ENCODE measurements around the gene RAMAC.

RAMAC gene

GRCh38 chr15:83036253-83036652, 50.2 kb downstream of the RAMAC start:
- Histone ChIP-seq H3K27me3 (ENCODE audit: control insufficient read depth, insufficient read depth, low read length) (no peaks in the 10 kb centered on the region), H3K79me2 (peaks cover 10% of the 10 kb centered on the region), H3K4me1 (no peaks in the 10 kb centered on the region), H3K4me3 (ENCODE audit: low read depth, low read length) (no peak overlapping the region), H3K27ac (no peak overlapping the region), H3K36me3 (ENCODE audit: control insufficient read depth, insufficient read depth, low read length) (no peaks in the 10 kb centered on the region), H3K9me3 (ENCODE audit: control insufficient read depth, low read length) (no peaks in the 10 kb centered on the region), H3K9ac (no peak overlapping the region), H3K4me2 (ENCODE audit: low read length) (no peak overlapping the region), H2AFZ (no peak overlapping the region)
- TF ChIP-seq, protein P1, sequence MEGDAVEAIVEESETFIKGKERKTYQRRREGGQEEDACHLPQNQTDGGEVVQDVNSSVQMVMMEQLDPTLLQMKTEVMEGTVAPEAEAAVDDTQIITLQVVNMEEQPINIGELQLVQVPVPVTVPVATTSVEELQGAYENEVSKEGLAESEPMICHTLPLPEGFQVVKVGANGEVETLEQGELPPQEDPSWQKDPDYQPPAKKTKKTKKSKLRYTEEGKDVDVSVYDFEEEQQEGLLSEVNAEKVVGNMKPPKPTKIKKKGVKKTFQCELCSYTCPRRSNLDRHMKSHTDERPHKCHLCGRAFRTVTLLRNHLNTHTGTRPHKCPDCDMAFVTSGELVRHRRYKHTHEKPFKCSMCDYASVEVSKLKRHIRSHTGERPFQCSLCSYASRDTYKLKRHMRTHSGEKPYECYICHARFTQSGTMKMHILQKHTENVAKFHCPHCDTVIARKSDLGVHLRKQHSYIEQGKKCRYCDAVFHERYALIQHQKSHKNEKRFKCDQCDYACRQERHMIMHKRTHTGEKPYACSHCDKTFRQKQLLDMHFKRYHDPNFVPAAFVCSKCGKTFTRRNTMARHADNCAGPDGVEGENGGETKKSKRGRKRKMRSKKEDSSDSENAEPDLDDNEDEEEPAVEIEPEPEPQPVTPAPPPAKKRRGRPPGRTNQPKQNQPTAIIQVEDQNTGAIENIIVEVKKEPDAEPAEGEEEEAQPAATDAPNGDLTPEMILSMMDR (IDR thresholded peaks at IDR 0.05), result no peak

DNA sequence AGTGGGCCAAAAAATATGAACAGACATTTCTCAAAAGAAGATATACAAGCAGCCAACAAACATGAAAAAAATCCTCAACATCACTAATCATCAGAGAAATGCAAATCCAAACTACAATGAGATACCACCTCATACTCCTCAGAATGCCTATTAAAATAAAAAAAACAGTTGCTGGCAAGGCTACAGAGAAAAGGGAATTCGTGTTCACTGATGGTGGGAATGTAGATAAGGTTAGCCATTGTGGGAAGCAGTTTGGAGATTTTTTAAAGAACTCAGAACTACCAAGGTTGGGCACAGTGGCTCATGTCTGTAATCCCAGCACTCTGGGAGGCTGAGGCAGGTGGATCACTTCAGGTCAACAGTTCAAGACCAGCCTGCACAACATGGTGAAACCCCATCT, 53.2 kb downstream of the RAMAC start:
- no peak overlapping the region for H3K4me2 ChIP-seq (ENCODE audit: low read length)
- H3K27me3 ChIP-seq (ENCODE audit: control insufficient read depth, insufficient read depth, low read length), result no peaks in the 10 kb centered on the region
- H3K36me3 ChIP-seq (ENCODE audit: control insufficient read depth, insufficient read depth, low read length), result no peaks in the 10 kb centered on the region
- TF ChIP-seq, protein P1 (IDR thresholded peaks at IDR 0.05), result no peak
- H3K9ac ChIP-seq, result no peak overlapping the region
- H3K79me2 ChIP-seq, result peaks cover 11% of the 10 kb centered on the region
- H3K4me1 ChIP-seq, result no peaks in the 10 kb centered on the region
- no peaks in the 10 kb centered on the region for H3K9me3 ChIP-seq (ENCODE audit: control insufficient read depth, low read length)
- no peak overlapping the region for H2AFZ ChIP-seq
- H3K4me3 ChIP-seq (ENCODE audit: low read depth, low read length), result no peak overlapping the region
- no peak overlapping the region for H3K27ac ChIP-seq
